Coronary artery (tissue), 2 donors: ENCODE results near the gene SESN1.

Experiments used
- DNase-seq: peaks from one replicate; pipeline ENCODE4 v3.0.0-alpha.2; 2017; ENCODE audit warnings: low spot score
- H3K27ac ChIP-seq, 2 donors: fragments of 200-600 bp; sonication (generic); one replicate each; pipeline ENCODE4 v1.5.1; 2016 to 2019
- H3K4me3 ChIP-seq: fragments of 200-600 bp; sonication (generic); 2 replicates; pipeline ENCODE4 v1.5.1; 2016; ENCODE audit warnings: mild to moderate bottlenecking, moderate library complexity
- TF ChIP-seq, protein P1 (sequence below): fragments of 200-600 bp; sonication (generic); IDR thresholded peaks from one replicate; pipeline ENCODE4 v1.5.1; 2019; ENCODE audit warnings: antibody characterized with exemption

SESN1 gene

GRCh38 chr6:109029313-109029712 is 65.3 kb downstream of the SESN1 start:
- Histone ChIP-seq H3K4me3 (no peak overlapping the region), H3K27ac (no peak overlapping the region)
- TF ChIP-seq, protein P1, sequence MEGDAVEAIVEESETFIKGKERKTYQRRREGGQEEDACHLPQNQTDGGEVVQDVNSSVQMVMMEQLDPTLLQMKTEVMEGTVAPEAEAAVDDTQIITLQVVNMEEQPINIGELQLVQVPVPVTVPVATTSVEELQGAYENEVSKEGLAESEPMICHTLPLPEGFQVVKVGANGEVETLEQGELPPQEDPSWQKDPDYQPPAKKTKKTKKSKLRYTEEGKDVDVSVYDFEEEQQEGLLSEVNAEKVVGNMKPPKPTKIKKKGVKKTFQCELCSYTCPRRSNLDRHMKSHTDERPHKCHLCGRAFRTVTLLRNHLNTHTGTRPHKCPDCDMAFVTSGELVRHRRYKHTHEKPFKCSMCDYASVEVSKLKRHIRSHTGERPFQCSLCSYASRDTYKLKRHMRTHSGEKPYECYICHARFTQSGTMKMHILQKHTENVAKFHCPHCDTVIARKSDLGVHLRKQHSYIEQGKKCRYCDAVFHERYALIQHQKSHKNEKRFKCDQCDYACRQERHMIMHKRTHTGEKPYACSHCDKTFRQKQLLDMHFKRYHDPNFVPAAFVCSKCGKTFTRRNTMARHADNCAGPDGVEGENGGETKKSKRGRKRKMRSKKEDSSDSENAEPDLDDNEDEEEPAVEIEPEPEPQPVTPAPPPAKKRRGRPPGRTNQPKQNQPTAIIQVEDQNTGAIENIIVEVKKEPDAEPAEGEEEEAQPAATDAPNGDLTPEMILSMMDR = no peak
- DNase-seq = no peak

DNA sequence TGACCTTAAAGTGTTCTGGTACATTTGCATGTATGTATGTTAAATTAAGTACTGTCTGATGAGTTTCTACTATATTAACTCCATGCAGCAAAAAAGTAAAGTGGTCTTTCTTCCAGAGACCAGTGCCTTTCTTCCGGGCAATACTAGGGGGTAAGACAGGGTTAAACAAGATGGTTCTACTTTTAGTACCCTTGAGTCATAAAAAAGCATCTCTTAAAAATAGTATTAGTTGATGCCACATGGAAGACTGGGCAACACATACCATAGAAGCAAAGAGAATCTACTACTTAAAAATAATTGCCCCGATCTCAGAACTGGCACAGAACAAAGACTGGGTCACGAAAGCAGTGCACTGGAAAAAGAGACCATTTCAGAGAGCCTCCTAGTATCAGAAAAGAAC is 66.2 kb downstream of the SESN1 start:
- H3K4me3 ChIP-seq = no peak overlapping the region
- TF ChIP-seq, protein P1 = no peak
- H3K27ac ChIP-seq = no peak overlapping the region
- DNase-seq = no peak

DNA sequence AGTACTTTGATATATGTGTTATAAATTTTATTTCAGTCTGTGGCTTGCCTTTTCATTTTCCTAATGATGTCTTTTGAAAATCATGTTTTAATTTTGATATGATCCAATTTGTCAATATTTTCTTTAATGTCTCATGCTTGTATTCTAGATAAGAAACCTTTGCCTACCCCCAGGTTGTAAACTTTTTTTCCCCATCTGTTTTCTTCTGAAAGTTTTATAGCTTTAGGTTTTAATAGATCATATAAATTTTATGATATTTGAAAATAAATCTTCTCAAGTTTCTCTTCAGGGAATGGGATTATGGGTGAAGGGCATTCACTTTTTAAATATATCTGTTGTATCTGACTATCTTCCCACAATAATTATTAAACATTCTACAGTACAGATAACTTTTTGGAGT is 66.7 kb downstream of the SESN1 start:
- Histone ChIP-seq H3K4me3 (no peak overlapping the region), H3K27ac (no peak overlapping the region)
- no peak for DNase-seq
- TF ChIP-seq, protein P1 = no peak

DNA sequence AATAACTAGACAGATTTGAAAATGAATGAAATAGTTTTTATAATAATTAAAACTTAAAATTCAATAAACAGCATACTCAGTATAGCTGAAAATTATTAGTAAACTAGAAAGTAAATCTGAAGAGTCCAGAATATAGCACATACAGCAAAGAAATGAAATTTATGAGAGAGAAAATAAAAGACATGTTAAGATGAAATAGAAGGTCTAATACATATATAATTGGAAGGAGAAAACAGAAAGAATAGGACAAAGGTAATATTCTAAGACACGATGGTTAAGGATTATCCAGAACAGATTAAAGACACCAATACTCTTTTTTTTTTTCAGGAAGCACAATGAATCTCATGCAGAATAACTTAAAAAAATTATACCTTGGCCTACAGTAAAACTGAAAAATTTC is 69.0 kb downstream of the SESN1 start:
- H3K4me3 ChIP-seq = no peak overlapping the region
- no peak for DNase-seq
- TF ChIP-seq, protein P1 = no peak
- no peak overlapping the region for H3K27ac ChIP-seq

GRCh38 chr6:109024784-109025183 is 69.9 kb downstream of the SESN1 start:
- DNase-seq = no peak
- H3K4me3 ChIP-seq = no peak overlapping the region
- TF ChIP-seq, protein P1 = no peak
- H3K27ac ChIP-seq = no peak overlapping the region

DNA sequence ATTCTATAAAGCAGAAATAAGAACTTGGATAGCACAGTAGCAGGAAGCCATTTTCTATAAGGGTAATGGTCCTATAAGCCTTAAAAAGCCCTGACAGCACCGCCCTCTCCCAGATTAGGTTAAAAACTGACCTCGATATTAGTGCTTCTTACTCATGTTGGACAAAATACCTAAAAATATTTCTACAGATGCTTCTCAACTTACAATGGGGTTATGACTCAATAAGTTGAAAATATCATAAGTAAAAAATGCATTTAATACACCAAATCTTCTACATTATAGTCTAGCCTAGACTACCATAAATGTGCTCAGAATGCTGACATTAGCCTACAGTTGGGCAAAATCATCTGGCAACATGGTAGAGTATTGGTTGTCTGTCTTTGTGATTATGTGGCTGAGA is 70.3 kb downstream of the SESN1 start:
- Histone ChIP-seq H3K4me3 (no peak overlapping the region), H3K27ac (no peak overlapping the region)
- DNase-seq = no peak
- TF ChIP-seq, protein P1 = no peak

DNA sequence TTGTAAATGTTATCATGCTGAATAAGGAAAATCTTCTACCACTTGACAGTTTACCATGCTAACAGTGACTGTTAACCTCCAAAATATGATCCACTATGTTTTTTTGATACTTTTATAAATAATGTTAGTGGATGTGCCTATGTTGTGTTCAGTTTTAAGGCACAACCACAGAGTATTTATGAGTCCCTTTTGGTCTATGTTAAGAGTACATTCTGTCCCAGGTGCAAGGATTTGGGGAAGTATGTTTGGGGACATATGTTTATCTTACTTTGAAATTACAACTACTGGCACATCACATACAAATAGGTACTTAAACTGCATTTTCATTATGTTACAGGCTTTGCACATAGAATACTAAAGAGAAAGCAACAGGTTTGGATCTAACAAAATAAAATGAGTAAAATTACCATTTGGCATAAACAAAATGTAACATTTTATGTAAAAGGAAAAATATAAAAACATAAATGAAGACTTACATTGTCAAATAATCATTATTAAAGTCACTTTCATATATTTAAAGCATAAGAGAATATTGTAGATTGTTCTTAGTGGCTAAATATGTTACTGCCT is 71.2 kb downstream of the SESN1 start:
- no peak for DNase-seq
- H3K27ac ChIP-seq = no peak overlapping the region
- H3K4me3 ChIP-seq = no peak overlapping the region
- TF ChIP-seq, protein P1 = no peak
